GM20431 (cell line): Measurements from ENCODE around the gene EIPR1.

Source experiments
- in situ Hi-C: fragments of 300-500 bp; cut with MseI, MboI; formaldehyde crosslinking; loops from one replicate; pipeline ENCODE4 v1.15.0; 2020; ENCODE audit warnings: low sequenced_read_pairs; ENCODE audit not compliant: unreplicated experiment

EIPR1 gene

GRCh38 chr2:3257826-3258225 is 119.8 kb downstream of the EIPR1 start:
- in situ Hi-C loops: no loop called here

- in situ Hi-C loops: no loop called here
Observed at GRCh38 chr2:3257166-3257565, 120.5 kb downstream of the EIPR1 start.

DNA sequence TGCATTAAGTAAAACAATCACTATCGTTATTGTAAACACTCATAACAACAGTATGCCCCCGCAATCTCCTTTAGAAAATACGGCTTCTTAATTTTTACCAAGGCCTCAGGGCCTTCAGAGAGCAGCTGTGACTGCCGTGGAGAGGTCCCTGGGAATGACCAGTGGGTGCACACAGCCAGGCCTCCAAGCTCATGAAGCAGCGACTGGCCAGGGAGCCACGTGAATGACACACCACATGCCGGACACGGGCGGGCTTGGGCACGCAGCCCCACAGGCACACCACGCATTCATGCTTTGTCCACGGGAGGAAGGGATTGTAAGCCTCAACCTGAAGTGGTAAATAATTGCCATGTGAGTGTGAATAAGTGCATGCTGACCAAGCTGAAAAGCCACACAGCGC is 121.0 kb downstream of the EIPR1 start:
- in situ Hi-C loops: no loop called here

DNA sequence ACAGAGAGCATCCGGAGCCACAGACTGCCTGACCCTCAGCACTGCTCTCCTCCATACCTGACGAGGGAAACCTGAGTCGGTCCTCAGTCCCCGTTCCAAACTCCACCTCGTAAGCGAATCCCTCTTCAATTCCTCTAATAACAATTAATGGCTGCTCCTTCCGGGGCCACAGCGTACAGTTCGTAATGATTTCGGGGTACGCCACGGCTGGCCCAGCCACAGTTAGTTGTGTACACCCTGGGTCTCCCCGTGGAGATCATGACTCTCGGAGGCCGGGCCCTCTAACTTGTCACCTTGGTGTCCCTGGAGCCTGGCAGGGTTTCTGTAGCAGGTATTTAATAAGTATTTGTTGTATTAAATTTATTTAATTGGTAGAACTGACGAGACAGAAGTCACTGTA is 121.5 kb downstream of the EIPR1 start:
- in situ Hi-C loops: no loop called here

- in situ Hi-C loops: no loop called here
Observed at GRCh38 chr2:3254442-3254941, 123.1 kb downstream of the EIPR1 start.

- in situ Hi-C loops: no loop called here
Observed at GRCh38 chr2:3253913-3254441, 123.6 kb downstream of the EIPR1 start.

- in situ Hi-C loops: no loop called here
Observed at GRCh38 chr2:3251946-3252345, 125.7 kb downstream of the EIPR1 start.

DNA sequence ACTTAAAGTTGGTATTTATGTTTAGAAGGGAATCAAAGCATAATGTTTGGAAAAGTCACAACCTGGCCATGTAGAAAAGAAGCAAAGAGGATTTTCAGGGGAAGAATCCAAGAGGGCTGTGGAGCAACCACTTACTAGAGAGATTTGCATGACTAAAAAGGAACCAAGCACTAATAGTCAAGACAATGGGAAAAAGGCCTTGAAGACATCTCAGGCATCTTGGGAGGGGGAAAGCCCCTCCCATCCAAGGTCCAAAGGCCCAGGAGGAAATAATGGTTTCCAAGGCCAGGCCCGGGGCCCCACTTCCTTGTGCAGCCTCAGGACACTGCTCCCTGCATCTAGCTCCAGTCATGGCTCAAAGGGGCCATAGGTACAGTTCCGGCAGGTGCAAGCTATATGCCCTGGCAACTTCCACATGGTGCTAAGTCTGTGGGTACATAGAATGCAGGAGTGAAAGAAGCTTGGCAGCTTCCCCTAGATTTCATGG is 128.1 kb downstream of the EIPR1 start:
- in situ Hi-C loops: no loop called here

GRCh38 chr2:3248754-3249475 is 128.7 kb downstream of the EIPR1 start:
- in situ Hi-C loops: no loop called here

DNA sequence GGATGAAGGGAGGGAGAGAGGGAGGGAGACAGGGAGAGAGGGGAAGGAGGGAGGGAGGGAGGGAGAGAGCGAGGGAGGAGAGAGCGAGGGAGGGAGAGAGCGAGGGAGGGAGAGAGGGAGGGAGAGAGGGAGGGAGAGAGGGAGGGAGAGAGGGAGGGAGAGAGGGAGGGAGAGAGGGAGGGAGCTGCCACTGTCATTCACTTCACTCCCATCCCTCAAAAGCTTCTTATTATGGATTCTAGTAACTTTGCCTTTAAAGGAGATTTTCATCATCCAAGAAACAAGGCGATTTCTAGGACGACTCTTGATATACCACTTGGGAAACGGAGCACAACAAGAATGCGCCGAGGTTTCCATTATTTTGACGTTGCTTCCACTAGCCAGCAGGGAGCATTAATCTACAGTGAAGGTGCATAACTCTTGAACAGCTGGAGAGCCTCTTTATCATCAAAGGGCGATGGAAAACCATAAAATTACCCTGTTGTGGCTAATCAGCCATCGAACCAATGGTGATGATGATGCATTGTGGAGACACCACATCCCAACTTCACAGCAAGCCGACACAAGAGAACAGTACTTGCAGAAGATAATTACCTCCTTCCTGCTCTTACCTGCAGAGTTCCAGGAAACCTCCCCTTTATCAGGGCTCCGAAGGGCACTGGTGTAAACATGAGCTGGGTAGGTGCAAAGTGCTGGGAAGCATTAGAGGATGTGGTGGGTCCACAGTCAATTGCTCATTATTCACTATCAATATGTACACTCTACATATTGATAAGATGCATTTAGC is 130.5 kb downstream of the EIPR1 start:
- in situ Hi-C loops: no loop called here

DNA sequence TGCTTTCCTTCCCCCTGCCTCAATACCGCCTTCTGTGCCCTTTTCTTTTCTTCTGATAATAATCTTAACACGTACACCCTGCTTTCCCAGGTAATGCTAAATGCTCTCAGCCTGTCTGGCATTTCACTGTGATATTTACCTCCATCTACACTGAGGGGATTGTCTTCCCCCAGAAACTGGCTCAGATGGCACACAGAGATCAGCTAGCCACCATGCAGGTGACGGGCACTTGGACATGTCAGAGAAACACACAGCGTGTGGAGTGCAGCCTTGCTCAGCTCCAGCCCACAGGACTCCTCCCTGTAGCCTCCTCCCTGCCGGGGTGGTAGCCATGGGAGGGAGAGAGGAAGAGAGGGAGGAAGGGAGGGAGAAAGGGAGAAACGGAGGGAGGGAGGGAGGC is 131.2 kb downstream of the EIPR1 start:
- in situ Hi-C loops: no loop called here

DNA sequence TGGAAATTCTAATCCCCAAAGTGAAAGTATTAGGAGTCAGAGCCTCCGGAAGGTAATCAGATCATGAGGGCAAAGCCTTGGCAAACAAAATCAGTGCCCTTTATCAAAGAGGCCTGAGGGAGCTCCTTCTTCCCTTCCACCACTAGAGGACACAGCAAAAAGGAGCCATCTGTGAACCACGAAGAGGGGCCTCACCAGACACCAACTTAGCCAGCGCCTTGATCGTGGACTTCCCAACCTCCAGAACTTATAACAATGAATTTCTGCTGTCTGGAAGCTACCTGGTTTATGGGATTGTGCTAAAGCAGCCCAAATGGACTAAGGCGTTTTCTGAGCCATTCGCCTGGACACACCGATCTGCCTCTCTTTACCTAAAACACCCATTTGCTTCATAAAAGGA is 133.1 kb downstream of the EIPR1 start:
- in situ Hi-C loops: no loop called here

DNA sequence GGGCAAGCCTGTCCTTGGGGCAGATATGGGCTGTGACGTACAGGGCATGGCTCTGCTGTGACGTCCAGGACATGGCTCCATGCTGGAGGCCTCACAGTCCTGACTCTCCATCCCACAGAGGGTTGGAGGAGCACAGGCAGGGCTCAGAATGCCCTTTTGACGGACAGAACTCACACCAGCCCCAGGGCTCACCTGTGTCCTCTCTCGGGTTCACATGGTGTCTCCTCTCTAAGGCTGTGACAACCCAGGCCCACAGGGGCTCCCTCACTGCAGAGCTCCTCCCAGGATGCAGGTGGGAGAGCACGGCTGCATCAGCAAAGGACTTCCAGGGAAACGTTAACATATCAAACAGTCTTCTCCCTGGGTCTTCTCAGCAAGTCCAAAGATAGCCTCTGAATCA is 133.8 kb downstream of the EIPR1 start:
- in situ Hi-C loops: no loop called here

- in situ Hi-C loops: no loop called here
Observed at GRCh38 chr2:3242747-3243369, 134.8 kb downstream of the EIPR1 start.

DNA sequence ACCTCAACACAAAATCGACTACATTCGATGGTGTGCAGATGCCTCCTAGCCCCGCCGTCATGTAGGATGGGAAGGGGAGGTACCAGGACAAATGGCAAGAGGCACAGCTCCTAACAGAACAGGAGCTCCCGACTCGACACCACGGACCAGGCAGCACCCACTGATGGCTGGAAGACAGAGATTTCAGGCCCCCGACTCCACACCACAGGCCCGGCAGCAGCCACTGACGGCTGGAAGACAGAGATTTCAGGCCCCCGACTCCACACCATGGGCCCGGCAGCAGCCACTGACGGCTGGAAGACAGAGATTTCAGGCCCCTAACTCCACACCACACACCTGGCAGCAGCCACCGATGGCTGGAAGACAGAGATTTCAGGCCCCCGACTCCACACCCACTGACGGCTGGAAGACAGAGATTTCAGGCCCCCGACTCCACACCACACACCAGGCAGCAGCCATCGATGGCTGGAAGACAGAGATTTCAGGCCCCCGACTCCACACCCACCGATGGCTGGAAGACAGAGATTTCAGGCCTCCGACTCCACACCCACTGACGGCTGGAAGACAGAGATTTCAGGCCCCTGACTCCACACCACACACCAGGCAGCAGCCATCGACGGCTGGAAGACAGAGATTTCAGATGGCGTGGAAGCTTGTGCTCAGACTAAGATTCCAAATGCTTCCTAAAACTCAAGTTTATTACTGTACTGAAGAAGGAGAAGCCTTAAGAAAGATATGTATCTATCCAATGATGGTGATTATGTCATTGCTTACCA is 135.5 kb downstream of the EIPR1 start:
- in situ Hi-C loops: no loop called here

DNA sequence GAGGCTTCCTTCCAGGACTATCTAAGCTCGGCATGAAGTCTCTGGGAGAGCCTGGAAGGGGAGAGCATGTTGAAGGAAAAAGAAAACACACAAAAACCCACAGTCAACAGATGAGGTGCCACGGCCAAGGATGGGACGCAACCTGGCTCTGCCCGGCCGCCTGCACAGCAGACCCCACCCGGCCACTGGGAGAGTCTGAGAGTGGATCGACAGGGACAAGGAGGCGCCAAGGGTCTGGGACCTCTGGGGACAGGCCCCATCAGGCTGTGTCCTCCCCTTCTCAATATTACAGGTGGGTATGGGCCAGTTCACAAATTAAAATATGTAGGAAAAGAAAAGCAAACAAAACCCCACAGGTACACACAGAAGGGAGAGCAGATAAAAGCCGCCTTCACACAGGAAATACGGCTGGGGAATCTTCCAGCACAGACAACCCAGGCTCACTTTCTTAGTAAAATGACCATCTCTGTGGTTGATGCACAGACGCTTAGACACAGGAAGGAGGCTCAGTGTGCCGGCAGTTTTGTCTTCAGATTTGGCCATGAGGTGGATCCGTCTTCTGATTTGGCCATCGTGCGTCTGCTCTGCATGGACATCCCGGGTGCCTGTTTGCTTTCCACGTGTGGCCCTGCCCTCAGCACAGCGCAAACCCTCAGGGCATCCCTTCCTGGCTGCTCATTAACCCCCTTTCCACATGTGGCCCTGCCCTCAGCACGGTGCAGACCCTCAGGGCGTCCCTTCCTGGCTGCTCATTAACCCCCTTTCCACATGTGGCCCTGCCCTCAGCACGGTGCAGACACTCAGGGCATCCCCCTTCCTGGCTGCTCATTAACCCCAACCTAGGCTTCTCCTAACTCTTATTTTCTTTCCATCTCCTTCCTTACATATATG is 138.4 kb downstream of the EIPR1 start:
- in situ Hi-C loops: no loop called here

- in situ Hi-C loops: no loop called here
Observed at GRCh38 chr2:3236300-3237045, 141.1 kb downstream of the EIPR1 start.

DNA sequence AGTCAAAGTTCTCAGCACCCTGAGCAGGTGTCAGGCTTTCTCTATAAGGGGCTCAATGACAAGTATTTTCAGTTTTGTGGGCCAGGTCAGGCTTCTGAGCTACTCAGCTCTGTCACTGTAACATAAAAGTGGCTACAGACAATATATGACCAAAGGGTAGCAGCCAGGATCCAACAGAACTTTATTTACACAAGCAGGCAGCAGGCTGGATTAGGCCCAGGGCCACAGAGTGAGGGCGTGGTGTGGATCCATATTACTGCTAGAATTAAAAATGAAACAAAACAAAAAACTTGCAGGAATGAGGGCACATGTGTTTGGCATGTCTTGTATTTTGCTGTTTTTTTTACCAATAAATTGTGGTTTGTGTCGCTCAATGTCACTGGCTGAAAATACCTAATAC is 143.7 kb downstream of the EIPR1 start:
- in situ Hi-C loops: no loop called here
